GM19193 (cell line): ENCODE results near the gene NAA40.

Experiments used
- POLR2A ChIP-seq: IDR thresholded peaks from 4 replicates; pipeline ENCODE4 v1.6.1; 2011; ENCODE audit not compliant: insufficient read depth, insufficient read length; ENCODE audit errors: extremely low read depth

The NAA40 gene

DNA sequence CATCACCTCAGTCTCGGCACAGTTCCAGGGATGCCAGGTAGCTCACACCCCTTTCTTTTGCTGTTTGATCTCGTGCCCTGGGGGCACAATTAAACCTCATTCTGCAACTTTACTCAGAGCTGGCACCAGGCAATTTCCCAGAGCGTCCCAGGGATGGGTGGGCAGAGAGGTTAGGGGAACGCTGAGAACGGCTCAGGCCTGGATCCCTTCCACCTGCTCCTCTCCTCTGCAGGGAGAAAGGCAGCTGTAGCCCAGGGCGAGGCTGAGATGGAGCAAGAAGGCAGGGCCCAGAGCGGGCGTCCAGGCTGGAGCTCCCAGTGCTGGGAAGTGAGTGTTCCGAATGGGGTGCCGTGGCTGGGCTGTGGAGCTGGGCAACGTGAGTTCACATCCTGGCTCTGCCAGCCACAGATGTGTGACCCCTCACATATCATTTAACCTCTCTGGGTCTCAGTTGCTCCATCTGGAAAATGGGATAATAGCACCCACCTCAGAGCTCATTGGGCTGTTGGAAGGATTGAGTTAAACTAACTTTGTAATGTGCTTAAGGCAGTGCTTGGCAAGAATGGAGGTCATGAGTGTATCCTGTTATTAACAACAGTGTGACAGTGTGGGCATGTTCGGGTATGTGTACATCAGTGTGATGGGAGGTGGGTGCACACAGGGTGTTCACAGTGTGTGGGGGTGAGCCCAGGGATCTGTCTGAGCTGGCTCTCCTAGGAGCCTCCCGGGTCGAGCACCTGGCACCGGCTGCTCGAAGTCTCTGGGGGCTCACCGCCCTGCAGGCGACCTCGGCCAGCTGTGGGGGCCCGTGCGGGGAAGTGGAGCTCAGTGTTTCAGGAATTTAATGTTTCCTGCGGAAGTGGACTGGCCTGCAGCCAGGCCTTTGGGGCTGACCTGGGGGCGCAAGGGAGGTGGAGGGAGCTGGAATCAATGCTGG, 63.0 kb downstream of the NAA40 start:
- TF ChIP-seq POLR2A, result no peak

DNA sequence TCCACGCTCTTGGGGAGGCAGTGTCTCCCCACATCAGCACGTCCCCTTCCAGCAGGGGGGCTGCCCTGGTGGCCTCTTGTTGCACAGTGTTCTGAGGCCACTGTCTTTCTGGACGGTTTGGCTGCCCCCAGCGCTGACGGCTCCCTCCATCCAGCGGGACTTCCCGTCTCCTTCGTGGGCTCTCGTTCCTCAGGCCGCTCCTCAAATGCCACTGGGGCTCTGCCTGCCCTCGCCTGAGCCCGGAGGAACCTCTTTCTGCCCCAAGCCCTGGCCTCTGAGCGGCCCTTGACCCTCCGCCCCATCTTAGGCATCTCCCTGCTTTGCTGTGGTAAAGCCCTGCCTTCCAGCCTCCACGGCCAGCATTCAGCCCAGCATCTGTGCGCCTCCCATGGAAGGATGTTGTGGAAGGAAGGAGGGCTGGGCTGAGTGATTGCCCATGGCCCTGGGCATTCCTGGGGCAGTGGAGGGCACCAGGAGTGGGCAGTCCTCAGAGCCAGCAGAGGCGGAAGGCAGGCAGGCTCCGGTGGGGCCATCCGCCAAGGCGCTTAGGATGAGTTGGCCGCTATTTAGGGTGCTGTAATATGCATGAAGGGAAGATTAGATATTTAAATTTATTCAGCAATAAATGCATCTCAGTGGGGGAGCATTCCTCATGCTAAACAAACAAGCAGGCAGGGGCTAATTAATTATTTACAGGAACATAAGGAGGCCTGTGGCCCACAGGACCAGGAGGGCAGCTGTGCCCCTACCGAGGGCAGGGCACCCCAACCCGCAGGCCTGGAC, 65.2 kb downstream of the NAA40 start:
- TF ChIP-seq POLR2A, result no peak

- no peak for TF ChIP-seq POLR2A
Observed at GRCh38 chr11:64004590-64004984, 65.8 kb downstream of the NAA40 start.

GRCh38 chr11:64005691-64006090, 66.9 kb downstream of the NAA40 start:
- TF ChIP-seq POLR2A, result no peak

DNA sequence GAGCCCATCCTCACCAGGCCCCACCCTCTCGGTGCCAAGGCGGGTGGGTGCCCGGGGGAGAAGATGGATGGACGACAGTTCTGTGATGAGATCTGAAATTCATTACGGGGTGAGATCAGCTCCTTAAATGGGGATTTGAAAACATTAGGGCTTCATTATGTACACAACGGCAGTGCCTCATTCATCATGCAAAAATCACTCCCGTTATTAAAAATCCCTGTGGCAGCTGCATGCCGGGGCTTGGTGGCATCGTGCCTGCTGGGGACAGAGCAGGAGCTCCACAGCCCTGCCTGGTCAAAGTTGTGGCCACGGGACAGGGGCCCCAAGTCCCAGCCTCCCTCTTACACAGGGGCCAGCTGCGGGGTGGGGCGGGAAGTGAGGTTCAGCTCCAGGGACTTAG, 67.6 kb downstream of the NAA40 start:
- no peak for TF ChIP-seq POLR2A
